HepG2 (cell line): ENCODE data around the gene BCL2L1. TPM values are rescaled to one million over a fixed set of nuclear protein-coding genes. Genes with fewer than 3 reads are reported as not detected.

Experiments used
- BORCS8-MEF2B ChIP-seq: sonication (generic); formaldehyde crosslinking; IDR thresholded peaks from 2 replicates; pipeline ENCODE4 v1.8.0; 2022; ENCODE audit warnings: mild to moderate bottlenecking, missing genetic modification reagents
- EP300 ChIP-seq, 3 experiments: sonication (generic) in 1 of 3; formaldehyde crosslinking in 1 of 3; IDR thresholded peaks; 2 replicates each; pipeline versions ENCODE4 v1.5.1 to v1.6.1; 2011 to 2020; ENCODE audit warnings: low read depth in 2 of 3, low read length in 2 of 3, borderline replicate concordance in 1 of 3, improper control_type of control experiment in 1 of 3, mild to moderate bottlenecking in 1 of 3, missing genetic modification reagents in 1 of 3, moderate library complexity in 1 of 3
- HOXA7 ChIP-seq: sonication (generic); formaldehyde crosslinking; IDR thresholded peaks from 2 replicates; pipeline ENCODE4 v1.8.1; 2022; ENCODE audit warnings: mild to moderate bottlenecking, missing genetic modification reagents, moderate library complexity
- JARID2 ChIP-seq: sonication (generic); formaldehyde crosslinking; IDR thresholded peaks from 2 replicates; pipeline ENCODE4 v1.8.1; 2023; ENCODE audit warnings: missing genetic modification reagents, inconsistent platforms; ENCODE audit not compliant: insufficient replicate concordance
- PAX8 ChIP-seq: sonication (generic); formaldehyde crosslinking; IDR thresholded peaks from 2 replicates; pipeline ENCODE4 v1.8.0; 2022; ENCODE audit warnings: mild to moderate bottlenecking, missing genetic modification reagents, borderline replicate concordance
- PCBP1 ChIP-seq: fragments of 200-400 bp; formaldehyde crosslinking; IDR thresholded peaks from 2 replicates; pipeline ENCODE4 v1.6.1; 2017; ENCODE audit warnings: mild to moderate bottlenecking, low read depth, low read length, borderline replicate concordance
- PITX1 ChIP-seq: sonication (generic); formaldehyde crosslinking; IDR thresholded peaks from 2 replicates; pipeline ENCODE4 v1.5.1; 2020; ENCODE audit warnings: mild to moderate bottlenecking, missing genetic modification reagents
- POLR2G ChIP-seq: fragments of 200-400 bp; formaldehyde crosslinking; IDR thresholded peaks from 2 replicates; pipeline ENCODE4 v1.6.1; 2018; ENCODE audit warnings: mild to moderate bottlenecking, low read depth, low read length, moderate library complexity
- RBM22 ChIP-seq: fragments of 200-400 bp; formaldehyde crosslinking; optimal IDR thresholded peaks from 2 replicates; pipeline ENCODE3; 2017; ENCODE audit warnings: mild to moderate bottlenecking, low read length, moderate library complexity
- RBM39 ChIP-seq: fragments of 200-400 bp; formaldehyde crosslinking; IDR thresholded peaks from one replicate; pipeline ENCODE4 v1.6.1; 2018; ENCODE audit warnings: antibody characterized with exemption, mild to moderate bottlenecking, low read depth, low read length; ENCODE audit not compliant: poor library complexity, severe bottlenecking
- SIN3A ChIP-seq: IDR thresholded peaks from 2 replicates; pipeline ENCODE4 v1.6.1; 2011; ENCODE audit warnings: low read depth, mild to moderate bottlenecking, control low read depth, low read length, borderline replicate concordance
- TOPORS ChIP-seq: sonication (generic); formaldehyde crosslinking; IDR thresholded peaks from 2 replicates; pipeline ENCODE4 v1.8.0; 2023; ENCODE audit warnings: mild to moderate bottlenecking, missing genetic modification reagents
- TRIM24 ChIP-seq: sonication (generic); formaldehyde crosslinking; IDR thresholded peaks from 2 replicates; pipeline ENCODE4 v1.8.0; 2022; ENCODE audit warnings: mild to moderate bottlenecking, missing genetic modification reagents
- YEATS4 ChIP-seq: sonication (generic); formaldehyde crosslinking; IDR thresholded peaks from 2 replicates; pipeline ENCODE4 v1.4.0; 2020; ENCODE audit warnings: missing genetic modification reagents, borderline replicate concordance
- ZFY ChIP-seq: sonication (generic); formaldehyde crosslinking; IDR thresholded peaks from 2 replicates; pipeline ENCODE4 v1.4.0; 2020; ENCODE audit warnings: missing genetic modification reagents
- ZKSCAN5 ChIP-seq: sonication (generic); formaldehyde crosslinking; IDR thresholded peaks from 2 replicates; pipeline ENCODE4 v1.5.1; 2020; ENCODE audit warnings: mild to moderate bottlenecking, missing genetic modification reagents
- ZNF251 ChIP-seq: sonication (generic); formaldehyde crosslinking; IDR thresholded peaks from 2 replicates; pipeline ENCODE4 v1.9.0; 2021; ENCODE audit warnings: mild to moderate bottlenecking, missing genetic modification reagents
- ZNF292 ChIP-seq: sonication (generic); formaldehyde crosslinking; IDR thresholded peaks from 2 replicates; pipeline ENCODE4 v1.8.1; 2022; ENCODE audit warnings: mild to moderate bottlenecking, low read depth, missing genetic modification reagents, borderline replicate concordance
- ZNF430 ChIP-seq: sonication (generic); formaldehyde crosslinking; IDR thresholded peaks from 2 replicates; pipeline ENCODE4 v1.9.0; 2021; ENCODE audit warnings: mild to moderate bottlenecking, missing genetic modification reagents
- ZNF746 ChIP-seq: sonication (generic); formaldehyde crosslinking; IDR thresholded peaks from 2 replicates; pipeline ENCODE4 v1.8.0; 2022; ENCODE audit warnings: mild to moderate bottlenecking, missing genetic modification reagents
- ZNF777 ChIP-seq: sonication (generic); formaldehyde crosslinking; IDR thresholded peaks from 2 replicates; pipeline ENCODE4 v1.4.0; 2020; ENCODE audit warnings: missing genetic modification reagents
- polyA plus RNA-seq, 8 experiments: library from polyadenylated mRNA; depleted of rRNA in 3 of 8; stranded (reverse) in 7 of 8; unstranded in 1 of 8; fragments of >200 nt; fragmentation: Illumina TruSeq in 4 of 8; extraction: Trizol in 4 of 8; gene quantifications; 2 replicates each; pipeline versions ENCODE4 v1.2.1 to v1.2.3, GENCODE V29; 2011 to 2016; ENCODE audit warnings: low read depth in 4 of 8, missing spikeins in 1 of 8, mixed read lengths in 1 of 8; ENCODE audit not compliant: insufficient read depth in 1 of 8
- total RNA-seq, 5 experiments: library from RNA; depleted of rRNA; stranded (reverse); fragments of >200 nt; fragmentation: Illumina TruSeq; extraction: Trizol; gene quantifications; 2 replicates each; pipeline ENCODE4 v1.2.3, GENCODE V29; 2016; ENCODE audit warnings: low read depth in 1 of 5
- TF ChIP-seq, protein P1 (sequence below): sonication (generic); formaldehyde crosslinking; IDR thresholded peaks from 2 replicates; pipeline ENCODE4 v1.4.0; 2020; ENCODE audit warnings: mild to moderate bottlenecking, missing genetic modification reagents
- TF ChIP-seq, protein P2 (sequence below): sonication (generic); formaldehyde crosslinking; IDR thresholded peaks from 2 replicates; pipeline ENCODE4 v1.9.0; 2022; ENCODE audit warnings: missing genetic modification reagents, mild to moderate bottlenecking, borderline replicate concordance

The BCL2L1 gene
- total and polyA plus RNA-seq, 2 of the 13 experiments (the other 11 are each of a cell fraction or from before 2014, with no cell fraction given): 164 to 258 TPM

DNA sequence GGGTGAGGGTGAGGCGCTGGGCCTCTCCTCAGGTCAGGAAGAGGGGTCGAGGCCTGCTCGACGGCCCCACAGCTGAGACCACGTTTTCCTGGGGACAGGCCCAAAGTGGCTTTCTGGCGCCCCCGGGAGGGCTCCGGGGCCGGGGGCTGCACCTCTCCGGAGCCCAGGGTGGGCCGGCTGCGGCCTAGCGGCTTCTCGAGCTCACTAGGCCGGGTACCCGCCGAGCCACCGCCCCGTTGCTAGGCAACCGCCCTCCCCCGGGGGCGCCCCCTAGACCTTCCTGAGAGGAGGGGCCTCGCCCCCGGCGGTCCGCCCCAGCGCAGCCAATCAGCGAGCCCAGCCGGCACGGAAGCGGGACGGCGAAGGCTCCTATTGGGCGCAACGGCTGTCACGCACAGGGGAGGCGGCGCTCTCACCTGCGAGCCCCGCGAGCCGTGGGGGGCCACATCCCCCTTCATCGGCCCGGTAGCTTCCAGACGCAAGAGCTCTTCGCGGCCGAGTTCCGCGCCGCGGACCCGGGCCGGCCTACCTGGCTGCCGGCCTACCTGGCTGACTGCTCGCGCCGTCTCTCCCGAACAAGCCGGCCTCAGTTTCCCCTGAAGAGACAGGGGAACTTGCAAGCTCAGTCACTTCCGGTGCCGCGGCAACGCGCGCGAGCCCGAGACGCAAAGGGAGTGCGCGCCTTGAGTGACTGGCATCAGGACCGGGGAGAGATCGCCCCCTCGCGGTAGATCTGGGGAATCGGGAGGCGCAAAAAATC lies 831 bp upstream of the BCL2L1 start (continued):
- TF ChIP-seq, protein P1, sequence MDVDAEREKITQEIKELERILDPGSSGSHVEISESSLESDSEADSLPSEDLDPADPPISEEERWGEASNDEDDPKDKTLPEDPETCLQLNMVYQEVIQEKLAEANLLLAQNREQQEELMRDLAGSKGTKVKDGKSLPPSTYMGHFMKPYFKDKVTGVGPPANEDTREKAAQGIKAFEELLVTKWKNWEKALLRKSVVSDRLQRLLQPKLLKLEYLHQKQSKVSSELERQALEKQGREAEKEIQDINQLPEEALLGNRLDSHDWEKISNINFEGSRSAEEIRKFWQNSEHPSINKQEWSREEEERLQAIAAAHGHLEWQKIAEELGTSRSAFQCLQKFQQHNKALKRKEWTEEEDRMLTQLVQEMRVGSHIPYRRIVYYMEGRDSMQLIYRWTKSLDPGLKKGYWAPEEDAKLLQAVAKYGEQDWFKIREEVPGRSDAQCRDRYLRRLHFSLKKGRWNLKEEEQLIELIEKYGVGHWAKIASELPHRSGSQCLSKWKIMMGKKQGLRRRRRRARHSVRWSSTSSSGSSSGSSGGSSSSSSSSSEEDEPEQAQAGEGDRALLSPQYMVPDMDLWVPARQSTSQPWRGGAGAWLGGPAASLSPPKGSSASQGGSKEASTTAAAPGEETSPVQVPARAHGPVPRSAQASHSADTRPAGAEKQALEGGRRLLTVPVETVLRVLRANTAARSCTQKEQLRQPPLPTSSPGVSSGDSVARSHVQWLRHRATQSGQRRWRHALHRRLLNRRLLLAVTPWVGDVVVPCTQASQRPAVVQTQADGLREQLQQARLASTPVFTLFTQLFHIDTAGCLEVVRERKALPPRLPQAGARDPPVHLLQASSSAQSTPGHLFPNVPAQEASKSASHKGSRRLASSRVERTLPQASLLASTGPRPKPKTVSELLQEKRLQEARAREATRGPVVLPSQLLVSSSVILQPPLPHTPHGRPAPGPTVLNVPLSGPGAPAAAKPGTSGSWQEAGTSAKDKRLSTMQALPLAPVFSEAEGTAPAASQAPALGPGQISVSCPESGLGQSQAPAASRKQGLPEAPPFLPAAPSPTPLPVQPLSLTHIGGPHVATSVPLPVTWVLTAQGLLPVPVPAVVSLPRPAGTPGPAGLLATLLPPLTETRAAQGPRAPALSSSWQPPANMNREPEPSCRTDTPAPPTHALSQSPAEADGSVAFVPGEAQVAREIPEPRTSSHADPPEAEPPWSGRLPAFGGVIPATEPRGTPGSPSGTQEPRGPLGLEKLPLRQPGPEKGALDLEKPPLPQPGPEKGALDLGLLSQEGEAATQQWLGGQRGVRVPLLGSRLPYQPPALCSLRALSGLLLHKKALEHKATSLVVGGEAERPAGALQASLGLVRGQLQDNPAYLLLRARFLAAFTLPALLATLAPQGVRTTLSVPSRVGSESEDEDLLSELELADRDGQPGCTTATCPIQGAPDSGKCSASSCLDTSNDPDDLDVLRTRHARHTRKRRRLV: peak; percentile 89
- TF ChIP-seq PAX8 (CRISPR knock-in tag) (peak; percentile 91; the same call in 1 of the 2 replicates), HOXA7 (no peak), EP300 (IDR thresholded peaks at IDR 0.05; ENCODE audit: low read depth in 2 of 2, low read length in 2 of 2) (peak; percentile 17 to 54; a peak in 3 of 4 replicates), EP300 (CRISPR knock-in tag; IDR thresholded peaks at IDR 0.05; ENCODE audit: borderline replicate concordance) (peak; percentile 52), JARID2 (CRISPR knock-in tag) (peak; percentile 29), POLR2G (peak; percentile 72), ZFY (CRISPR knock-in tag) (peak; percentile 100), TOPORS (CRISPR knock-in tag) (peak; percentile 98), ZNF292 (CRISPR knock-in tag) (no peak; the same call in 1 of the 2 replicates), TRIM24 (CRISPR knock-in tag) (no peak), RBM22 (peak; percentile 49), ZKSCAN5 (CRISPR knock-in tag) (no peak), BORCS8-MEF2B (CRISPR knock-in tag) (peak; percentile 94), ZNF430 (CRISPR knock-in tag) (peak; percentile 86), PCBP1 (0 out of 2 replicates have a peak, but pooled peaks have one; percentile 77), PITX1 (peak; percentile 63), RBM39 (peak; percentile 81), SIN3A (peak; percentile 21), YEATS4 (peak; percentile 96), ZNF777 (CRISPR knock-in tag) (peak; percentile 95), ZNF251 (CRISPR knock-in tag) (no peak), ZNF746 (CRISPR knock-in tag) (peak; percentile 68; the same call in 1 of the 2 replicates)
- TF ChIP-seq, protein P2, sequence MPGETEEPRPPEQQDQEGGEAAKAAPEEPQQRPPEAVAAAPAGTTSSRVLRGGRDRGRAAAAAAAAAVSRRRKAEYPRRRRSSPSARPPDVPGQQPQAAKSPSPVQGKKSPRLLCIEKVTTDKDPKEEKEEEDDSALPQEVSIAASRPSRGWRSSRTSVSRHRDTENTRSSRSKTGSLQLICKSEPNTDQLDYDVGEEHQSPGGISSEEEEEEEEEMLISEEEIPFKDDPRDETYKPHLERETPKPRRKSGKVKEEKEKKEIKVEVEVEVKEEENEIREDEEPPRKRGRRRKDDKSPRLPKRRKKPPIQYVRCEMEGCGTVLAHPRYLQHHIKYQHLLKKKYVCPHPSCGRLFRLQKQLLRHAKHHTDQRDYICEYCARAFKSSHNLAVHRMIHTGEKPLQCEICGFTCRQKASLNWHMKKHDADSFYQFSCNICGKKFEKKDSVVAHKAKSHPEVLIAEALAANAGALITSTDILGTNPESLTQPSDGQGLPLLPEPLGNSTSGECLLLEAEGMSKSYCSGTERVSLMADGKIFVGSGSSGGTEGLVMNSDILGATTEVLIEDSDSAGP (CRISPR knock-in tag): peak; percentile 97
